ENCODE measurements around the gene USE1. TPM values are rescaled to one million over a fixed set of nuclear protein-coding genes. Genes with fewer than 3 reads are reported as not detected.
A peak's percentile ranks its signal among the peaks of the same experiment; 100 is the strongest.

Gene USE1
- total and polyA plus RNA-seq, 9 of the 15 experiments (the other 6 are each of a cell fraction or from before 2014, with no cell fraction given) = 17.3 to 52.4 (median 34.0) TPM

- no peak for TF ChIP-seq DDX20 (tag; IDR thresholded peaks at IDR 0.05; ENCODE audit: low read depth)
- TF ChIP-seq BRD9 (IDR thresholded peaks at IDR 0.05; ENCODE audit: low read depth, partially characterized antibody) = no peak
- no peak for TF ChIP-seq ETV5 (CRISPR knock-in tag; IDR thresholded peaks at IDR 0.05; ENCODE audit: low read depth)
- TF ChIP-seq TRIM24 (IDR thresholded peaks at IDR 0.05) = no peak
- TF ChIP-seq TRIM28 (IDR thresholded peaks at IDR 0.05) = 0 out of 2 replicates have a peak, but pooled peaks have one; percentile 55
- TF ChIP-seq, protein P1, sequence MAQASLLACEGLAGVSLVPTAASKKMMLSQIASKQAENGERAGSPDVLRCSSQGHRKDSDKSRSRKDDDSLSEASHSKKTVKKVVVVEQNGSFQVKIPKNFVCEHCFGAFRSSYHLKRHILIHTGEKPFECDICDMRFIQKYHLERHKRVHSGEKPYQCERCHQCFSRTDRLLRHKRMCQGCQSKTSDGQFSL (CRISPR knock-in tag; IDR thresholded peaks at IDR 0.05) = no peak
- TF ChIP-seq, protein P1 (tag; IDR thresholded peaks at IDR 0.05) = no peak
- no peak for TF ChIP-seq GABPB2 (CRISPR knock-in tag; conservative IDR thresholded peaks at IDR 0.05)
- no peak for TF ChIP-seq GABPA (tag; conservative IDR thresholded peaks at IDR 0.05; ENCODE audit: low read depth)
- TF ChIP-seq LCOR (CRISPR knock-in tag; IDR thresholded peaks at IDR 0.05) = no peak
- no peak for TF ChIP-seq ZSCAN29 (IDR thresholded peaks at IDR 0.05)
- 0 out of 2 replicates have a peak, but pooled peaks have one; percentile 17 for TF ChIP-seq SOX6 (IDR thresholded peaks at IDR 0.05)
- peak; percentile 64 for TF ChIP-seq NFRKB (IDR thresholded peaks at IDR 0.05; ENCODE audit: low read depth)
- no peak for TF ChIP-seq ZNF561 (CRISPR knock-in tag; conservative IDR thresholded peaks at IDR 0.05)
- TF ChIP-seq ZNF668 (CRISPR knock-in tag; IDR thresholded peaks at IDR 0.05) = no peak
- TF ChIP-seq FOXA1 (IDR thresholded peaks at IDR 0.05; ENCODE audit: borderline replicate concordance) = no peak
- no peak for TF ChIP-seq CHD4 (IDR thresholded peaks at IDR 0.05; ENCODE audit: insufficient read depth, insufficient replicate concordance, low read depth, low read length, poor library complexity, severe bottlenecking)
- TF ChIP-seq, protein P2, sequence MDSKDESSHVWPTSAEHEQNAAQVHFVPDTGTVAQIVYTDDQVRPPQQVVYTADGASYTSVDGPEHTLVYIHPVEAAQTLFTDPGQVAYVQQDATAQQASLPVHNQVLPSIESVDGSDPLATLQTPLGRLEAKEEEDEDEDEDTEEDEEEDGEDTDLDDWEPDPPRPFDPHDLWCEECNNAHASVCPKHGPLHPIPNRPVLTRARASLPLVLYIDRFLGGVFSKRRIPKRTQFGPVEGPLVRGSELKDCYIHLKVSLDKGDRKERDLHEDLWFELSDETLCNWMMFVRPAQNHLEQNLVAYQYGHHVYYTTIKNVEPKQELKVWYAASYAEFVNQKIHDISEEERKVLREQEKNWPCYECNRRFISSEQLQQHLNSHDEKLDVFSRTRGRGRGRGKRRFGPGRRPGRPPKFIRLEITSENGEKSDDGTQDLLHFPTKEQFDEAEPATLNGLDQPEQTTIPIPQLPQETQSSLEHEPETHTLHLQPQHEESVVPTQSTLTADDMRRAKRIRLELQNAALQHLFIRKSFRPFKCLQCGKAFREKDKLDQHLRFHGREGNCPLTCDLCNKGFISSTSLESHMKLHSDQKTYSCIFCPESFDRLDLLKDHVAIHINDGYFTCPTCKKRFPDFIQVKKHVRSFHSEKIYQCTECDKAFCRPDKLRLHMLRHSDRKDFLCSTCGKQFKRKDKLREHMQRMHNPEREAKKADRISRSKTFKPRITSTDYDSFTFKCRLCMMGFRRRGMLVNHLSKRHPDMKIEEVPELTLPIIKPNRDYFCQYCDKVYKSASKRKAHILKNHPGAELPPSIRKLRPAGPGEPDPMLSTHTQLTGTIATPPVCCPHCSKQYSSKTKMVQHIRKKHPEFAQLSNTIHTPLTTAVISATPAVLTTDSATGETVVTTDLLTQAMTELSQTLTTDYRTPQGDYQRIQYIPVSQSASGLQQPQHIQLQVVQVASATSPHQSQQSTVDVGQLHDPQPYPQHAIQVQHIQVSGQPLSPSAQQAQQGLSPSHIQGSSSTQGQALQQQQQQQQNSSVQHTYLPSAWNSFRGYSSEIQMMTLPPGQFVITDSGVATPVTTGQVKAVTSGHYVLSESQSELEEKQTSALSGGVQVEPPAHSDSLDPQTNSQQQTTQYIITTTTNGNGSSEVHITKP (IDR thresholded peaks at IDR 0.05; ENCODE audit: partially characterized antibody) = peak; percentile 30
- TF ChIP-seq SREBF1 (IDR thresholded peaks at IDR 0.05; ENCODE audit: borderline replicate concordance, low read depth, low read length) = no peak
- TF ChIP-seq, protein P3, sequence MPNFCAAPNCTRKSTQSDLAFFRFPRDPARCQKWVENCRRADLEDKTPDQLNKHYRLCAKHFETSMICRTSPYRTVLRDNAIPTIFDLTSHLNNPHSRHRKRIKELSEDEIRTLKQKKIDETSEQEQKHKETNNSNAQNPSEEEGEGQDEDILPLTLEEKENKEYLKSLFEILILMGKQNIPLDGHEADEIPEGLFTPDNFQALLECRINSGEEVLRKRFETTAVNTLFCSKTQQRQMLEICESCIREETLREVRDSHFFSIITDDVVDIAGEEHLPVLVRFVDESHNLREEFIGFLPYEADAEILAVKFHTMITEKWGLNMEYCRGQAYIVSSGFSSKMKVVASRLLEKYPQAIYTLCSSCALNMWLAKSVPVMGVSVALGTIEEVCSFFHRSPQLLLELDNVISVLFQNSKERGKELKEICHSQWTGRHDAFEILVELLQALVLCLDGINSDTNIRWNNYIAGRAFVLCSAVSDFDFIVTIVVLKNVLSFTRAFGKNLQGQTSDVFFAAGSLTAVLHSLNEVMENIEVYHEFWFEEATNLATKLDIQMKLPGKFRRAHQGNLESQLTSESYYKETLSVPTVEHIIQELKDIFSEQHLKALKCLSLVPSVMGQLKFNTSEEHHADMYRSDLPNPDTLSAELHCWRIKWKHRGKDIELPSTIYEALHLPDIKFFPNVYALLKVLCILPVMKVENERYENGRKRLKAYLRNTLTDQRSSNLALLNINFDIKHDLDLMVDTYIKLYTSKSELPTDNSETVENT (CRISPR knock-in tag; IDR thresholded peaks at IDR 0.05) = no peak
- no peak for TF ChIP-seq GTF2E2 (tag; IDR thresholded peaks at IDR 0.05)
- TF ChIP-seq ZNF277 (CRISPR knock-in tag; IDR thresholded peaks at IDR 0.05; ENCODE audit: borderline replicate concordance) = no peak
Observed at GRCh38 chr19:17220207-17220758, 5.1 kb downstream of the USE1 start (continued).

All from K562 (cell line).